ENCODE measurements around the gene MAPK11.
"Not testable (repeated sequence)": the region's sequence is repeated elsewhere in the genome, so short reads cannot be mapped to it uniquely, and the experiment has no call there.

Gene MAPK11

DNA sequence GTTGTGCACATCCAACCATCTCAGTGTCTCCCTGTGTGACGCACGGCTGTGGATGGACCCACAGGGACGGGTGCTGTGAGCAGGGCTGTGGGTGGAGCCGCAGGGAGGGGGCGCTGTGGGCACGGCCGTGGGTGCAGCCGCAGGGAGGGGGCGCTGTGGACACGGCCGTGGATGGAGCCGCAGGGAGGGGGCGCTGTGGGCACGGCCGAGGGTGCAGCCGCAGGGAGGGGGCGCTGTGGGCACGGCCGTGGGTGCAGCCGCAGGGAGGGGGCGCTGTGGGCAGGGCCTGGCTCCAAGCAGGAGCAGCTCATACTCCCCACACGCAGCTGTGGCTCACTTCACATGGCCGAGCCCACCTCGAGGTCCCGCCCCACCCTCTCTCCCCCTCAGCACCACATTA lies 6.0 kb upstream of the MAPK11 start:
- no peak for DNase-seq (ENCODE audit: low read depth)

DNA sequence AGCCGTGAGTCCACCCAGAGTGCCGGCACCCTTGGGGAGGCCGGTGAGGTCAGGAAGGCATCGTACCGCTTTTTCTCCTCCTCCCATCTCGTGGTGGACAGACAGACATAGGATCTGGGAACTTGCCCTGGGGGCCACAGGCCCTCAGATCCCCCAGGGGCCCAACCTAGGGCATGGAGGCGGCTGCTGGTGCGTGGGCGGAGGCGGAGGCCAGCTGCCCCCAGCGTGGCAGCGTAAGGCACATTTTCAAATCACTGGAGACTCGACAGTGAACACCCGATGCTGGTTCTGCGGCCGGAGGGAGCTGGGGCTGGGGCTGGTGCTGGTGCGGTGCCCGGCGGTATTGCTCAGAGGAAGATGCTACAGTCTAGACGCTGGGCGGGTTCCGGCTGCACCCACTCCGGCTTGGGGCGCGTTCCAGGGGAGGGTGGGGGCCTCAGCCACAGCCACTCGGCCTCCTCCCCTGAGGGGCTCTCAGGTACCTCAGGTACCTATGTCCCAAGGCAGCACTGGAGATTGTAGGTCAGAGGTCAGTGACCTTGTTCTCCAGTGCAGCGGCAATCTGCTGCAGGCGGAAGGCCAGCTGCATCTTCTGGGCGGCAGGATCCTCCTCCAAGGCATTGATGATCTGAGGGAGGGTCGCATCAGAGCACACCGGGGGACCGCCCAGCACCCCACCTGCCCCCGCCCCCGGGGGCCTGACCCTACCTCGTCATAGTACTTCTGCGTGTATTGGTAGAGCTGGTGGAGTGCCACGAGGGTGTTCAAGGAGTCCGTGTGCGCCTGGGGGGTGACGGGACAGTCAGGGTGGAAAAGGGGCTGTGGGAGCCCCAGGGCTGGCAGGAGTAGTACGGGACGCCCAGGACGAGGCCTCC lies 5.2 kb upstream of the MAPK11 start:
- no peak for DNase-seq (ENCODE audit: low read depth)

DNA sequence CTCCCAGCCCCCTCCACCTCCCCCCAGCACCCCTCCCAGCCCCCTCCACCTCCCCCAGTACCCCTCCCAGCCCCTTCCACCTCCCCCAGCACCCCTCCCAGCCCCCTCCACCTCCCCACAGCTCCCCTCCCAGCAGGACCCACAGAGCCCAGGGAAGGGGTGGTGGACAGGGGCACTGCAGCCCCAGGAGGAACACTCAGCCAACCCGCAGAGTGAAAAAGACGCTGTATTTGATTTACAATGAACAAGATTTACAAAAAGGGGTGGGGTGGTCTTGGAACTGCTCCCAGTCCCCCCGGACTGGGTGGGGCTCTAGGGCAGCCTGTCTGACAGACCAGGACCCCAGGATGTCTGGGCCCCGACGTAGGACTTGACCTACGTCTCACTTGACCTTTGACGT lies 4.6 kb upstream of the MAPK11 start:
- no peak for DNase-seq (ENCODE audit: low read depth)

DNA sequence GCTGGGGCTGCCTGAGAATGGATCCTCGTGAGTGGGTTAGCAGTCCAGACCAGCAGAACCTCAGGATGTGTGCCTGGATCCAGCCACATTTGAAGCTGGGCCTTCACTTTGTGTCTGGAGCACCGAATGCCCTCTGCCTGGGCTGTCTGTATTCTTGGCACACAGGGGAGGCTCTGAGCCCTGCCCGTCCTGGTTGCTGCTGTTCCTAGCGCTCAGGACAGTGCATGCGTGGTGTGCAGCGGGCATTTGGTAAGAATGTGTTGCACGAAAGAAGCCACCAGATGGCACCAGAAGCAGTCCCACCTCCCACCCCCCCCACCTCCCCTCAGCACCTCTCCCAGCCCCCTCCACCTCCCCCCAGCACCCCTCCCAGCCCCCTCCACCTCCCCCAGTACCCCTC lies 4.1 kb upstream of the MAPK11 start:
- DNase-seq (ENCODE audit: low read depth), result peak; percentile 19

DNA sequence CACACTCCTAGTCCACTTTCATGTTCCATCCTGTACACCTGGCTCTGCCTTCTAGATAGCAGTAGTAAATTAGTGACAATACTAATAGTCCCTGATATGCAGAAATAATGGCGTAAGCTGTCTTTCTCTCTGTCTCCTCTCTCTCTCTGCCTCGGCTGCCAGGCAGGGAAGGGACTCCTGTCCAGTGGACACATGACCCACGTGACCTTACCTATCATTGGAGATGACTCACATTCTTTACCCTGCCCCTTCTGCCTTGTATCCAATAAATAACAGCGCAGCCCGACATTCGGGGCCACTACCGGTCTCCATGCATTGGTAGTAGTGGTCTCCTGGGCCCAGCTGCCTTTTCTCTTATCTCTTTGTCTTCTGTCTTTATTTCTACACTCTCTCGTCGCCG lies 3.6 kb upstream of the MAPK11 start:
- DNase-seq (ENCODE audit: low read depth), result not testable (repeated sequence)

DNA sequence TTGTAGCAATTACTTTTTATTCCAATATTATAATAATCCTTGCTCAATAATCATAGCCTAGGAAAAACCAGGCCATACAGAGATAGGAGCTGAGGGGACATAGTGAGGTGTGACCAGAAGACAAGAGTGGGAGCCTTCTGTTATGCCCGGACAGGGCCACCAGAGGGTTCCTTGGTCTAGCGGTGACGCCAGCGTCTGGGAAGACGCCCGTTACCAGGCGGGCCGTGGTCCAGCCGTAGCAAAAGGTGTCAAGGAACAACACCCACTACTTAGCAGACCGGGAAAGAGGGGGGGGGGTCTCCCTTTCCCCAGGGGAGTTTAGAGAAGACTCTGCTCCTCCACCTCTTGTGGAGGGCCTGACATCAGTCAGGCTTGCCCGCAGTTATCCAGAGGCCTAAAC lies 3.2 kb upstream of the MAPK11 start:
- not testable (repeated sequence) for DNase-seq (ENCODE audit: low read depth)

DNA sequence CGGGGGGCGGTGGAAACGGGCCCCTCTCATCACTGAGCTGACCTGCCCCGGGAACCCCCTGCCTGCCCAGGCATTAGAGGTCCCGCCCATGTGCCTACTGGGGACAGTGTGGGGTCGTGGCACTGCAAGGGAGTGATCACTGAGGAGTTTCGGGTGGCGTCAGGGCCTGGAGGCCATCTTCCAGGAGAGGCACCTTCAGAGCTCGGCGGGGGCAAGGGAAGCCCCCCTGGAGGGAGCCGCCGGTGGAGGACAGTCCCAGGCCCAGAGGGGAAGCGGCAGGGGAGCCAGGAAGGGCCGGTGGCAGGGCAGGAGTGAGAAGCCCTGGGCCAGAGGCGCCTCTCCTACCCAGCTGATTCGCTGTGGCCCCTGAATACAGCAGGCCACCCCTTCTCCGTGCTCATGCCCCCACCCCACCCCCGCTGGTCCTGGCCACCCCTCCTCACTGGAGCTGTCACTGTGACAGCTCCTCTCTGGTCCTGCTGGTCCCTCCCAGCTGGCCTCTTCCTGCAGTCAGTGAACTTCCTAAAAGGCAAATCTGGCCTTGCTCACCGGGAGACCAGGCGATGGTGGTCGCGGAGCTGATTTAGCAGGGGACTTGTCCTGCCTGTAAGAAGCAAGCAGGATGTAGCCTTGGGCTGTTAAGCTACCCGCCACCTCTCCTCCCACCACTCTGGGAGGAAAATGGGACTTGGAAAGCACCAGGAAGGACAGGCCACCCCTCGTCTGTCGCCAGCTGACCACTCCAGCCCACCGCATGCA lies 2.0 kb upstream of the MAPK11 start:
- DNase-seq (ENCODE audit: low read depth), result no peak

DNA sequence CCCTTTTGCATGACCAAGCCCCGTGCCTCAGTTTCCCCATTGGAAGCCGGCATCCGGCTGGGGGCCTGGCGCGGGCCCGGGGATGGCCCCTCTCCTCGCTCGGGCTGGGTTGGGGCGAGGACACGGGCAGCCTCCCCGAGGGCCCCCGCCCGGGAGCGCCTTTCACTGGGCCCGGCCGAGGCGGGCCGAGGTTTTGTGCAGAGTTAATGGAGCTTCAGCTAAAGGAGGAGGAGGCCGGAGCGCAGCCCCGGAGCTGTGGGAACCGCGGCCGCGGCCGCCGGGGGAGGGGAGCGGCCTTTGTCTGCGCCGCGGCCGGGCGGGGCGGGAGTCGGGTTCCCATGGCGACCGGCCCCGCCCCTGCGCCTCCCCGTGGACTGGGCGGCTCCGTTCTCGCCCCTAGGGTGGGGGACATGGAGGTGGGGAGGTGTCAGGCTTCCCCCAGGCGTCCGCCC lies 1.4 kb upstream of the MAPK11 start:
- peak; percentile 44 for DNase-seq (ENCODE audit: low read depth)

DNA sequence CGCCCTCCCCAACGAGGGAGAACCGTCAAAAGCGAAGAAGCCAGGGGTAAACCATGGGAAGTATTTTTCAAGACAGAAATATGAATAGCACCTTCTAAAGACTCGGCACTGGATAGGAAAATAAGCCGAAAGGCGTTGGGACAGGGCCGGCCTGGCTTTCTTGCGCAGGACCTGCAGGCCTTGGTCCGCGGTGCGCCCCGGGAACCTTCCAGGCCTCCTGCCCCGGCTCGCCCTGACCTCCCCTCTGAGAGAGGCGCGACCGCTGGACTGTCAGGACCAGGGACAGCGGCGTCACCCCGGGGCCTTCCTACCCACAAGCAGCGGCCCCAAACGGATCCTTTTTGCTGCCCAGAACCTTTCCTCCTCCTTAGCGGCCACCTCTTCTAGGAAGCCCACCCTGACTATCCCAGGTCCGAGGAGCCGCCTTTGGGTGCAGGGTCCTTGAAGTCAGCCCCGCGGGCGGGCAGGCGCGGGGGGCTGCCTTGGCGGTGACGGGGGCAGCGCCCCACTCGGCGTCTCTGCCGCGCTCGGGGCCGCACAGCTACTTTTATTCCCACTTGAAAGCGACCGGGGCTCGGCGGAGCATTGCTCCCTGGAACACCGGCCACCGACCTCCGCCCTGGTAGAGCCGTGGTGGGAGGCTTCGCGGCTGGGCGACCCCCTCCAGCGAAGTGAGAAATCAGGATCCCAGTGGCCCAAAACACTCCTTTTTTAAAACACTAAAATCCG lies 650 bp upstream of the MAPK11 start:
- peak; percentile 42 for DNase-seq (ENCODE audit: low read depth)

DNA sequence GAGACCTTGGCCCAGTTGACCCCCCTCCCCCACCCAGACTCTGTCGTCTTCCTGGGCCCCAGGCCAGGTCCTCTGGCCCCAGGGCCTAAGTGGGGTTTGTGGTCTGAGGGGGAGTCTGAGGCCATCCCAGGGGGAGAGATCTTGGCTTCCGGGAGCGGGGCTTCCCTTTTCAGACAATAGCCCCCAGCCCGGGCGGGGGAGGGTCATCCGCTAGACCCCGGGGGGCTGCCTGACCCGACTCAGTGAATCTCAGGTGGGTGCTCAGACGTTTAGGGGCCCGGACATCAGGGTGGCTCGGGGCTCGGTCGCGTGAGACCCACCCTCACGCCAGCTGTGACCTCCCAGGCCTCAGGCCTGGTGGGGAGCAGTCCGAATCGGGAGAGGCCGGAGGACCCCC lies 609 bp downstream of the MAPK11 start:
- DNase-seq (ENCODE audit: low read depth), result no peak

DNA sequence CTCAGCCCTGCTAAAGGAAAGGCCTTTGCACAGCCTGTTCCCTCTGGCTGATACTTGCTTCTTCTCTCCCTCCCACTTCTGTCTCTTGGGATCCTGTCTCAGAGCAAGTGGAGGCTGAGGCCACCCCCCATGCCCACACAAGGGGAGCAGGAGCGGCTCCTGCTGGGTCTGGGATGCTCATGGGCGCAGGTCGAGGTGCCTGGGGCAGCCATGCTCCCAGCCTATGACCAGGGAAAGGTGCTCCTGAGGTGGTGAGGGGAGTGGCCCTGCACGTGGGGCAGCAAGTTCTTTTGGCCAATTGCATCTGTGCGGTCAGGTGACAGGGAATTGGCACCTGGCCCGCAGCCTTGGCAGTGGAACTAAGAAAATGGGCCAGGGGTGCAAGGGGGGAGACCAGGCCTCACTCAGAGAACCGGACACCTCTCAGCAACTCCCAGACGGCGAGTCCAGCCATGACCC lies 1.5 kb downstream of the MAPK11 start:
- no peak for DNase-seq (ENCODE audit: low read depth)

DNA sequence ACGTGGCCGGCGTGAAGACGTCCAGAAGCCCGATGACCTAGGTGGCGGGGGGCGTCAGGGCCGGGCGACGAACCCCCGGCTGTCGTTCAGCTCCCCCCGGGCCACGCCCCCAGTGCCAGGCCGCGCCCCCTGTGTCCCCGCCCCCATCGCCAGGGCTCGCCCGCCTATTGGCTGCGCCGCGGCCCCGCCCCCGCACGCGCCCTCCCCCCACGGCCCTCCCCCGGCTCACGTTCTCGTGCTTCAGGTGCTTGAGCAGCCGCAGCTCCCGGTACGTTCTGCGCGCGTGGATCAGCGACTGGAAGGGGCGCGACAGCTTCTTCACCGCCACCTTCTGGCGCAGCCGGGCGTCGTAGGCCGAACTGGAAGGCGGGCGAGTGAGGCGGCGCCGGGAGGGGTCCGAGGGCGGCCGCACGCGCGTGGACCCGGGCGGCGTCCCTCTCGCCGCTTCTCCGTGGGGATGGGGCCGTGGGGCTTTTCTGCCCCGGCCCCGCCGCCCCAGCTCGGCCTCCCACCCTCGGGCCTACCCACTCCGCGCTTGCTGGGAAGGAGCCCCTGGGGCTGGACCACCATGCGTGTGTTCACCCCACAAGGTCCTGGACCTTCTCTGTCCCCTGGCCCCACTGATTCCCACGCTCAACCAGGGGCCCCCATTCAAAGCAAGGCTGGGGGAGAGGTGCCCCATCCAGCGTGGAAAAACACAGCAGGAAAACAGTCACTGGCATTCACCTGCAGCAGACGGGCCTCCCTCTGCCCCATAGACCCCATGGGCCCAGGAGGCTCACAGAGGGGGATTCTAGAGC lies 2.4 kb downstream of the MAPK11 start:
- DNase-seq (ENCODE audit: low read depth), result peak; percentile 28

DNA sequence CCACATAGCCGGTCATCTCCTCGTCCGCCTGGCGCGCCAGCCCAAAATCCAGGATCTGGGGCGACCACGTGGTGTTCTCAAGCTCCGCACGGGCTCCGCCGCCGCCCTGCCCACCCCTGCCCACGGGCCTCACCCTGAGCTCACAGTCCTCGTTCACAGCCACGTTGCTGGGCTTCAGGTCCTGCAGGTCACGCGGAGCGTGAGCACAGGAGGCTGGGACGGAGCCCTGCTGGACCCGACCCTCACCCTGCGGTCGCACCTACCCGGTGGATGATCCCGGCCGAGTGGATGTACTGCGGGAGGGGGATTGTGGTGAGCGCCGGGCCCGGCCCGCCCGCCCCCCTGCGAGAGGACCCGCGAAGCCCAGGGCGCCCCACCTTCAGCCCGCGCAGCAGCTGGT lies 3.2 kb downstream of the MAPK11 start:
- DNase-seq (ENCODE audit: low read depth), result no peak

DNA sequence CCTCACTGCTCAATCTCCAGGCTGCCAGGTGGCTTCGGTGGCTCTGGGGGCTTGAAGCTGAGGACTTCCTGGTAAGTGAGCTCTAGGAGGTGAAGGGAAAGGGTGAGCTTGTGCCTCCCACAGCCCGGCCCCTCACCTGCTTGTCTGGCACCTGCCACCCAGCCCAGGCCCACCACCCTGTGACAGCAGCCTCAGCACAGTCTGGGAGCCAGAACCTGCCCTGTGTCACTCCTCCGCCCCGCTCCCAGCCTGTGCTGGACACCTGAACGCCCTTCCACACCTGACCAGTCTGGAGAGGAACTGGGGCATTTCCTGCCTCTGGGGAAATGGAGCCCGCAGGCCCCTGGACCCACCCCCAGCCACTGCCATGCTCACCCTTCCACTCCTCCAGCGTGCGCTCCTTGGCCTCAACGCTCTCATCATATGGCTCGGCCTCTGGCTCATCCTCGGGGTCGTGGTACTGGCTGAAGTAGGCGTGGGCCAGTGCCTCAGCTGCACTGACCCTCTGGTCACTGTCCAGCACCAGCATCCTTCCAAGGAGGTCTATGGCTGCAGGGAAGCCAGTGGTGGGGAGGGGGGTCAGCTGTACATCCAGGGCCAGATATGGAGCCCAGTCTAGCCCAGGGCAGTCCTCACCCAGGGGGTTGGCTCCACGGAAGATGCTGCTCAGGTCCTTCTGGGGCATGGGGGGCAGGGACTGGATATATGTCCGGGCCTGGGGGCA lies 5.1 kb downstream of the MAPK11 start:
- no peak for DNase-seq (ENCODE audit: low read depth)

DNA sequence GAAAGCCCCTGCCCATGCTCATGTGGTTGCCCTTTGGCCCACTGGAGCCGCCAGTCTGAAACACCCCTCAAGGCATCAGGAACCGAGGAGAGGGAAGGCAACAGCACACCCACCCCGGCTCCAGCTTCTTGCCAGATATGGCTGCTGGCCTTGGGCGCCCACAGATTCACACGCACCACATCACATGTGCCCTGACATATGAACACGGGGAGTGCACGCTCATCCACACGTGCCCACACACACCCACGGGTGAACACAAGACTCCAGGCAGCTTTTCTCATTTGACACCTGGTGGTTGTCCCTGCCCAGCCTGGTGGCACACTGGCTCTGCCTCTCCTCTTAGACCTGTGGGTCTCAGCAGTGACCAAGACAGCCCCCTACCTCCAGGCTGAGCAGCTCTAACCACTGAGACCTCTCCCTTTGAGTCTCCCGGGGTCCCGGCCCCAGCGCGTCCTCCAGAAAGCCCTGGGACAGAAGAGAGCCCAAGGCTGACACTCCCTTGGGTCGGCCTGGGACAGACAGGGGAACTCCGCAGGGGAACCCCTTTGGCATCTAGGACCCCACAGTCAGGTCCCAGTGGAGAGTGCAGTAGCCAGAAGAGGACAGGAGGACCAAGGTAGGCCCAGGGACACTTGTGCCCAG lies 6.0 kb downstream of the MAPK11 start:
- no peak for DNase-seq (ENCODE audit: low read depth)

DNA sequence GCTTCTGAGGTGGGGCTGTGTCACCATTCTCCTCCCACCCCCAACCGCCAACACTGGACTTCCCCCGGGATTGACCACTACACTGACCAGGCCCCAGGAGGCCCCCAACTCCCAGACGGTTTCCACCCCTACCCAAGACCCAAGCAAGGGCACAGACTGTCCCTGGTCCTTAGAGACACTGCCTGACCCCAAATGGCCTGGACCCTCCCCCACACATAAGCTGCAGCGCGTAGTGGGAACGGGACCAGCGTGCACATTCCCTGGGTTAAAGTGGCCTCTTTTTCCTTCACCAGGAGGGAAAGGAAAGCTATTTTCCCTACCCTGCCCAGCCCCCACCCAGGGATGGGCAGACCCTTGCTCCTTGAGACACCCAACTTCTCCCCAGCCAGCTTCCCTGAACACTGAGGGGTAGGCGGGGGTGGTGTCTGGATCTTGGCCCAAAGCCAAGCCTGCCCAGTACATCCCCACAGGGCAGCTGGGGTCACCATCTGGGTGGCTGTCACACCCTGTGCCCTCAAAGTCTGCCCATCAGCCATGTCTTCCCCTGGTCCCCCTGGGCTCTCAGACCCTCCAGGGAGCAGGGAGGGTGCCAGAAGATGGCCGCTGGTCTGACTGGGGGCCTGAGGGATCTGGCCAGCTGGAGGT lies 7.1 kb downstream of the MAPK11 start:
- DNase-seq (ENCODE audit: low read depth), result no peak

DNA sequence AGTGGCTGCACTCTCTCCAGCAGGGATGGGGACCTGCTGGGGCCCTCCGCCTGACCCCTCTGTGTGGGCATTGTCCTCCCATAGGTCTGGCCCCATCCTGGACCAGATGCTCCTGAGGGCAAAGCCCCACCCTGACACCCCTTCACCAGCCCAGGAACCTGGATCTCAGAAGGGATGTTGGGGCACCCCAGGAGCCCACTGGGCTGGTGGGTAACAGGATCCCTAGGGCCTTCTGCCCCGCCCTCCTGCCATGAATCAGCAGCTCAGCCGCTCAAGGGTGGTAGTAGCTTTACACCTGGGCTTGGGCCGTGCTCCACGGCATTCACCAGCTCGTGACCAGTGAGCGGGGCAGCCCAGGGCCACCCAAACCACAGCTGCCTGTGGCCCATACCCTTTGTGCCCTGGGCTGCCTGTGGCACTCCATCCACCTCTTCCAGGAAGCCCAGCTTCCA lies 7.7 kb downstream of the MAPK11 start:
- no peak for DNase-seq (ENCODE audit: low read depth)

DNA sequence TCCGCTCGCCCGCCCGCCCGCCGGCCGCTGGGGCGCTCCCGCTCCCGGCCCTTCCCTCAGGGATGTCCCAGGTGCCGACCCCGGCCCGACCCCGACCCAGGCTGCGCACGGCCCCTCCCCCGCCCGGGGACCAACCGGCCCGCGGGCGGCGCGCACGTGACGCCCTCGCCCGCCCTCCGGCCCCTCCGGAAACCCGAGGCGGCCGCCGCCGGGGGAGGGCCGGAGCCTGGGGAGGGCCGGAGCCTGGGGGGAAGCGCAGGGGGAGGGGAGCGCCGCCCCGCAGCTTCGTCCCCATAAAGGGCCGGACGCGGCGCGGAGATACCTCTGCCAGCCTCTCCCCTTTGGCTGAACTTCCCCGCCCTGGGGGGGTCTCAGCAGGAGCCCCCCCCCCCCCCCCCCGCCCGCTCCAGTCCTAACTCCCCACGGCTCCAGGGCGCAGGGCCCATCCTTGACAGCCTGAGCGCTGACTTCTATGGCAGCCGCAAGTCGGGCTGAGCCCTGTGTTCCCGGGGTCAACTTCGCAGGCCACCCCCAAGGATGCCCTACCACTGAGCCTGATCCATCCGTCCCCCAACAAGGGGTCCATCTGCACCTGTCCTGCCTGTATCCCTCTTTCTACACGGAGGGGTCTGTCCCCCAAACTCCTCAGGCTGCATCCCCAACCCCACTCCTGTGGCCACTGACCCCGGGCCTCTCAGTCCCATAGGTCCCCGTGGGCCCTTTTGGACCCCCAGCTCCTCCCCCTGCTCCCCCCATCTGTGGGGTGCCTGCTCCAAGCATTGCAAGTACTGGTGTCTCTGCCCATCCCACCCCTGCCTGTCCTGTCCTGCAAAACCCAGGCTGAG lies 8.3 kb downstream of the MAPK11 start, which contains the start of gene MAPK12:
Gene MAPK12, minus strand, starts transcription at position 69 of the 845 bp plus-strand sequence. CDS start 174 bp downstream, outside the sequence.
- DNase-seq (ENCODE audit: low read depth), result no peak
